Mesothelial cell of epicardium (in vitro differentiated cells): Measurements from ENCODE around the gene PAX5. TPM values are rescaled to one million over a fixed set of nuclear protein-coding genes. Genes with fewer than 3 reads are reported as not detected.
A peak's percentile ranks its signal among the peaks of the same experiment; 100 is the strongest.

ENCODE experiments used
- DNase-seq, 2 experiments: peaks; one replicate each; pipeline ENCODE4 v3.0.0; 2021; ENCODE audit warnings: low spot score in 2 of 2; ENCODE audit not compliant: unreplicated experiment in 2 of 2
- H3K27ac Mint-ChIP-seq: 2 replicates; pipeline ENCODE4 v1.8.0; 2021; ENCODE audit warnings: mixed read lengths
- H3K27me3 Mint-ChIP-seq: 2 replicates; pipeline ENCODE4 v1.8.0; 2021; ENCODE audit warnings: low read depth, mixed read lengths
- H3K36me3 Mint-ChIP-seq: 2 replicates; pipeline ENCODE4 v1.8.0; 2021; ENCODE audit warnings: mixed read lengths
- H3K4me1 Mint-ChIP-seq: 2 replicates; pipeline ENCODE4 v1.8.0; 2021; ENCODE audit warnings: mixed read lengths
- H3K4me3 Mint-ChIP-seq: 2 replicates; pipeline ENCODE4 v1.8.0; 2021; ENCODE audit warnings: mild to moderate bottlenecking, moderate library complexity, mixed read lengths
- H3K9me3 Mint-ChIP-seq: 2 replicates; pipeline ENCODE4 v1.8.0; 2021; ENCODE audit warnings: mixed read lengths
- total RNA-seq: library from RNA; stranded (reverse); gene quantifications from 3 replicates; pipeline ENCODE4 v1.2.1, GENCODE V29; 2021
- TF ChIP-seq, protein P1 (sequence below): fragments of 200-600 bp; sonication (generic); IDR thresholded peaks from one replicate; pipeline ENCODE4 v1.5.0; 2021; ENCODE audit warnings: antibody characterized with exemption; ENCODE audit not compliant: unreplicated experiment

Gene PAX5
- total RNA-seq, 1 donor from 2014 or later = not detected

GRCh38 chr9:36911037-36911436 is 123.0 kb downstream of the PAX5 start:
- H3K4me3 Mint-ChIP-seq = no peak overlapping the region
- no peaks in the 10 kb centered on the region for H3K36me3 Mint-ChIP-seq
- TF ChIP-seq, protein P1, sequence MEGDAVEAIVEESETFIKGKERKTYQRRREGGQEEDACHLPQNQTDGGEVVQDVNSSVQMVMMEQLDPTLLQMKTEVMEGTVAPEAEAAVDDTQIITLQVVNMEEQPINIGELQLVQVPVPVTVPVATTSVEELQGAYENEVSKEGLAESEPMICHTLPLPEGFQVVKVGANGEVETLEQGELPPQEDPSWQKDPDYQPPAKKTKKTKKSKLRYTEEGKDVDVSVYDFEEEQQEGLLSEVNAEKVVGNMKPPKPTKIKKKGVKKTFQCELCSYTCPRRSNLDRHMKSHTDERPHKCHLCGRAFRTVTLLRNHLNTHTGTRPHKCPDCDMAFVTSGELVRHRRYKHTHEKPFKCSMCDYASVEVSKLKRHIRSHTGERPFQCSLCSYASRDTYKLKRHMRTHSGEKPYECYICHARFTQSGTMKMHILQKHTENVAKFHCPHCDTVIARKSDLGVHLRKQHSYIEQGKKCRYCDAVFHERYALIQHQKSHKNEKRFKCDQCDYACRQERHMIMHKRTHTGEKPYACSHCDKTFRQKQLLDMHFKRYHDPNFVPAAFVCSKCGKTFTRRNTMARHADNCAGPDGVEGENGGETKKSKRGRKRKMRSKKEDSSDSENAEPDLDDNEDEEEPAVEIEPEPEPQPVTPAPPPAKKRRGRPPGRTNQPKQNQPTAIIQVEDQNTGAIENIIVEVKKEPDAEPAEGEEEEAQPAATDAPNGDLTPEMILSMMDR = peak; percentile 13
- no peaks in the 10 kb centered on the region for H3K9me3 Mint-ChIP-seq
- no peak overlapping the region for H3K27ac Mint-ChIP-seq
- peaks cover 70% of the 10 kb centered on the region for H3K27me3 Mint-ChIP-seq
- H3K4me1 Mint-ChIP-seq = peaks cover 4% of the 10 kb centered on the region
- DNase-seq = no peak

DNA sequence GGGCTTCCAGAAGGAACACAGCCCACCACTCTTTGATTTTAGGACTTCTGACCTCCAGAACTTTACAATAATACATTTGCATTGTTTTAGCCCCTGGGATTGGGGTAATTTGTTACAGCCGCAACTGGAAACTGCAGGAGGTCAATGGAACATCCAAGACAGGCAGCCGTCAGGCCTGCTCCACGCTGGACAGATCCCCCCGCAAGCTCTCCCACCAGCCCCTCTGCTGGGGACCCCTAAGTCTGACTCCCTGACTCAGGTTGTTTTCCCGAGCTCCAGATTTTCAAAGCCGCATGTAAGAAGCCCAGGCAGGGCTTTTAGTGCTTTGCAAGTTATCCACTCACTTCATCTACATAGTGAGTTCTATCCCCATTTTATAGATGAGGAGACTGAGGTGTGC is 127.6 kb downstream of the PAX5 start:
- H3K4me3 Mint-ChIP-seq = no peak overlapping the region
- no peaks in the 10 kb centered on the region for H3K9me3 Mint-ChIP-seq
- TF ChIP-seq, protein P1 = no peak
- no peak overlapping the region for H3K27ac Mint-ChIP-seq
- peaks cover 72% of the 10 kb centered on the region for H3K27me3 Mint-ChIP-seq
- no peak for DNase-seq
- no peaks in the 10 kb centered on the region for H3K36me3 Mint-ChIP-seq
- peaks cover 17% of the 10 kb centered on the region for H3K4me1 Mint-ChIP-seq

- H3K27ac Mint-ChIP-seq = no peak overlapping the region
- no peaks in the 10 kb centered on the region for H3K9me3 Mint-ChIP-seq
- no peaks in the 10 kb centered on the region for H3K36me3 Mint-ChIP-seq
- TF ChIP-seq, protein P1 = peak; percentile 25
- peaks cover 17% of the 10 kb centered on the region for H3K4me1 Mint-ChIP-seq
- no peak for DNase-seq
- no peak overlapping the region for H3K4me3 Mint-ChIP-seq
- H3K27me3 Mint-ChIP-seq = peaks cover 72% of the 10 kb centered on the region
Measured at GRCh38 chr9:36905101-36906066, 128.7 kb downstream of the PAX5 start.

- no peak for DNase-seq
- H3K36me3 Mint-ChIP-seq = no peaks in the 10 kb centered on the region
- peaks cover 17% of the 10 kb centered on the region for H3K4me1 Mint-ChIP-seq
Measured at GRCh38 chr9:36903541-36904435, 130.3 kb downstream of the PAX5 start.

GRCh38 chr9:36902861-36903524 is 131.1 kb downstream of the PAX5 start:
- Mint-ChIP-seq H3K27ac (no peak overlapping the region), H3K9me3 (no peaks in the 10 kb centered on the region), H3K4me1 (peaks cover 17% of the 10 kb centered on the region), H3K36me3 (no peaks in the 10 kb centered on the region), H3K4me3 (no peak overlapping the region), H3K27me3 (peaks cover 76% of the 10 kb centered on the region)
- DNase-seq = no peak
- TF ChIP-seq, protein P1 = no peak

More at GRCh38 chr9:36903541-36904435, 130.3 kb downstream of the PAX5 start:
- Mint-ChIP-seq H3K9me3 (no peaks in the 10 kb centered on the region), H3K4me3 (no peak overlapping the region), H3K27ac (no peak overlapping the region), H3K27me3 (peaks cover 74% of the 10 kb centered on the region)
- TF ChIP-seq, protein P1 = no peak
